HG03354 (cell line): ENCODE results near the gene PXN.
"Not testable (repeated sequence)": the region's sequence is repeated elsewhere in the genome, so short reads cannot be mapped to it uniquely, and the experiment has no call there.

Source experiments
- ATAC-seq: cut with Tn5 transposase; IDR thresholded peaks from one replicate; pipeline ENCODE4 v1.9.1; 2021; ENCODE audit warnings: mild to moderate bottlenecking; ENCODE audit not compliant: unreplicated experiment, poor library complexity, severe bottlenecking

The PXN gene

DNA sequence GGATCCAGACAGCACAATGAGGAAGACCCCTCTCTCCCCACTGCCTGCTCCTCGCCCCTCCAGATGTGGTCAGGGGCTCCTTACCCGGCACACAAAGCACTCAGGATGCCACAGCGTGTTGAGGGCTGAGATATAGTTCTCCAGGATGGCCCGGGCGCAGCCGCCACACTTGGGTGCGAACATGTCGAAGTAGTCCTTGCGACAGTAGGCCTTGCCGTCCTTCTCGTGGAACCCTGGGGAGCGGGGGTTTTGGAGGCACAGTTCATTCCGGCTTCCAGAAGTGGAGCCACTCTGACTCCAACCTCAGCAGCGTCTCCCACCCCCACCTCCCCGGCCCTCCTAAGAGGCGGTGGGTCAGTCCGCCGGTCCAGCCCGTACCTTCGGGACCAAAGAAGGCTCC is 51.8 kb downstream of the PXN start:
- ATAC-seq = no peak

GRCh38 chr12:120213182-120213581 is 52.3 kb downstream of the PXN start:
- ATAC-seq = not testable (repeated sequence)

DNA sequence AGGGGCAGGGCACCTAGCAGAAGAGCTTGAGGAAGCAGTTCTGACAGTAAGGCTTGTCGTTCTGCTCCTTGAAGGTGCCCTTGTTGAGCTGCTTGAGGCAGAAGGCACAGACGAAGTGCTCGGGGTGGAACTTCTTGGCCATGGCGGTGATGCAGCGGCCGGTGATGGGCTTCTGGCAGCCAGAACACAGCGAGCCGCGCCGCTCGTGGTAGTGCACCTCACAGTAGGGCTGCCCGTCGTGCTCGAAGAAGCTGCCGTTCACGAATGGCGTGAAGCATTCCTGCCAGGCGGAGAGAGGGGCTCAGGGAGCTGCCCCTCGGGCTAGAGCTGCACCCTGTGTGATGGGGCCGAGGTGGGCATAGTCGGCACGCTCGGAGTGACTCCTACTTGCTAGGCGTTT is 53.2 kb downstream of the PXN start:
- ATAC-seq = no peak

DNA sequence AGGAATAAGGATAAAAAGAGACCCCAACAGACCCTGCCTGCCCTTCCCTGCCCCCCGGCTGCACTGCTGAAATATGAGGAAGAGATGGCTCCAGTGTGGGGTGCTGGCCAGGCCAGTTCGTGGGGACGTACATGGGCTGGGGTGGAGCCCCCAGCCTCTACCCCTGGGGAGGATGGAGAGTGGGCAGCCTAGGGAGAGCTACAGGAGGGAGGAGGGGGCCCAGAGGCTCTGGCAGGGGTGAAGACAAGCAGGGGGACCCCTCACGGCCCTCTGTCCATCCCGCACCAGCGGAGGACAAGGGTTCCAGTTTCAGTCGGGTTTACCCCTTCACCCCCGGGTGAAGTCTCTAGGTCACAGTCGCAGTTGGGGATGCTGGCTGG is 53.6 kb downstream of the PXN start:
- no peak for ATAC-seq

- ATAC-seq = no peak
Observed at GRCh38 chr12:120211243-120211903, 54.2 kb downstream of the PXN start.

DNA sequence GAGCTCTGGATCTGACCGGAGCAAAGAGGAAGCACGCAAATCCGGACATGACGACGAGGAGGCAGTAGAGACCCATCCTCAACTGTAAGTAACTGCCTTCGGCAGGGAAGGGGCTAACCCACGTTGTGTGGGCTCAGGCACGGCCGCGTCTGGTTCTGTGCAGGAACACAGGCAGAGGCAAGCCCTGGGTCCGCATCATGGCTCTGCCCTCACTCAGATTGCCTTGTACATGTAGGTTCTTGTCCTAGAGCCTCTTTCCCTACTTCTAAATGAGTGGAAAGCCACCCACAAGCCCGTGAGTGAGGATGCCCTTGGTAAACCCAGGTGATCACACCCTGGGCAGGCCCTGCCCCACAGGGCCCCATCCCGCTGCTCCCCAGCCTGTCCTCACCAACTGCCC is 55.7 kb downstream of the PXN start:
- ATAC-seq = no peak

GRCh38 chr12:120207227-120207626 is 58.3 kb downstream of the PXN start:
- no peak for ATAC-seq

GRCh38 chr12:120206781-120207180 is 58.7 kb downstream of the PXN start:
- not testable (repeated sequence) for ATAC-seq

GRCh38 chr12:120206228-120206627 is 59.3 kb downstream of the PXN start:
- ATAC-seq = no peak

GRCh38 chr12:120204171-120204570 is 61.4 kb downstream of the PXN start:
- ATAC-seq = no peak

- ATAC-seq = no peak
Observed at GRCh38 chr12:120200364-120200800, 65.1 kb downstream of the PXN start.

DNA sequence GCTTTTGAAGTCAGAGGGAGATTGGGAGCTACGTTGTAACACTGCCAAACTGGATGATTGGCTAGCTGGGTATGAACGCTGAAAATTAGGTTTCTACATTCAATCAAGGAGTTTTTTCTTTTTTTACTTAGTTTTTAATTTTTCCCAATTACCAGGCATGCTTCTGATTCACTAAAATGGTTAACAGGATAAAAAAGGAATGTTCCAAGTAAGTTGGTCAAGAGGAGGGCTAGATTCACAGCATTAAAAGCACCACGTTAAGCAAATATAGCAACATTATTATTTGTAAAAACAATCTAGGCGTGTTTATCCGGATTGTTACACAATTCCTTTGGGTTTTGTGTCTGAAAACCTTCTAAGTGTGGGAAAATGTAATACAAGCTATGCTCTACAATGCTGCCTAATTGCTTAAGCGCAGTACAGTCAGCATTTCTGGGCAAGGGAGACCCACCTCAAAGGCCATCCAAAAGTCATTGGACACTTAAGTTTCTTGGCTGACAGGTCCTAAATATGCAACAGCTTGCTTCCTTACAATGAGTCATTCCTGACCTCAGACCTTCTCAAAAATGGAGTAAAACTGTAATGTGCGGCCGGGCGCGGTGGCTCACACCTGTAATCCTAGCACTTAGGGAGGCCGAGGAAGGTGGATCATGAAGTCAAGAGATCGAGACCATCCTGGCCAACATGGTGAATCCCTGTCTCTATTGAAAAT is 65.8 kb downstream of the PXN start:
- ATAC-seq = no peak

GRCh38 chr12:120199025-120199424 is 66.5 kb downstream of the PXN start:
- no peak for ATAC-seq

GRCh38 chr12:120197542-120197887 is 68.0 kb downstream of the PXN start:
- no peak for ATAC-seq

- not testable (repeated sequence) for ATAC-seq
Observed at GRCh38 chr12:120196817-120197541, 68.6 kb downstream of the PXN start.

DNA sequence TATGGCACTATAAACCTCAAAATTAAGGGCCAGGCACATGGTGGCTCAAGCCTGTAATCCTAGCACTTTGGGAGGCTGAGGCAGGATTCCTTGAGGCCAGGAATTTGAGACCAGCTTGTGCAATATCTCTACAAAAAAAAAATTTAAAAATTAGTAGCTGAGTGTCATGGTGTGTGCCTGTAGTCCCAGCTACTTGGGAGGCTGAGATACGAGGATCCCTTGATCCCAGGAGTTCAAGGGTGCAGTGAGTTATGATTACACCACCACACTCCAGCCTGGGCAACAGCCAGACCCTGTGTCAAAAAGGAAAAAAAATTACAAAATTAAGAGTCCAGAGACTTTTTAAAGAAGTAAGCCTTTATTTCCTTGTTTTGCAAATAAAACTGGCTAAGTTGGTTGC is 69.2 kb downstream of the PXN start:
- ATAC-seq = no peak

DNA sequence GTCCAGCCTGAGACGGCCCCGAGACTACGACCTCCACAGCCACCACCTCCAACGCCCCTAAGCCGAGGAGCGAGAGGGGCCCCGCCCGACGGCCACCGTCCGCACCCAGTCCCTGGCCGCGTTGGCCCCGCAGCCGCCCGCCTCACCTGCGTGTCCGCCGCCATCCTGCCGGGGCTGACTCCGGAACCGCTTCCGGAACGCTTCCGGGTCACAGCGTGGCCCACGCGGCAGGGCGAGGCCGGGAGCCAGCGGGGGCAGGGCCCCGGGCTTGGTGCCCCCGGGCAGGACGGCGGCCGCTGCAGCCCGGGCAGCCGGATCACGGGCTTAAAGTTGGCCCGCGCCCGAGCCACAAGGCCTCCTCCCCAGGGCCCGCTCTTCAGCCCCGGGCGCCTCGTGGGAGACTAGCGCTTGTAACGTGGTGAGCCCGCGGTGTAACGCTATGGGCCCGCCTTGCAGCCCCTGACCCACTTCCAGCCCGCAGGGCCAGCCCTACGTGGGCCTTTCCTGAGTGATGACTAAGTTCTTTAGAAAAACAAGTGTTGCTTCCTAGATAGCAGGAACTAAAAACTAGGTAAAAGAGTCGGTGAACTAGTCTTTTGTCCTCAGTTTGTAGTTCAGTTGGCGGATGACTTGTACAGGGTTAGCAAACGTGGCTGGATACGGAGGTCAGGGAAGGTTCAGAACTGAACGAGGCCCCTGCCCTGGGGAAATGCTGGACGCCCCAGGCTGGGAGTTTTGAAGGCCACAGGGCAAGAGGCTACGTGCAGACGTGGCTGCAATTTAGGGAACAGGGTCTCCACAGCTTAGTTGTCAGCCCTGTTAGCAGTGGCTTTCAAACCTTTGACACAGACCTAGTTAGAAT is 70.8 kb downstream of the PXN start, which contains the start of gene GCN1:
TSS of gene GCN1 (minus strand) at position 182 of the 862 bp plus-strand sequence. CDS start at position 164, 18 bp downstream.
- ATAC-seq = peak; percentile 82

DNA sequence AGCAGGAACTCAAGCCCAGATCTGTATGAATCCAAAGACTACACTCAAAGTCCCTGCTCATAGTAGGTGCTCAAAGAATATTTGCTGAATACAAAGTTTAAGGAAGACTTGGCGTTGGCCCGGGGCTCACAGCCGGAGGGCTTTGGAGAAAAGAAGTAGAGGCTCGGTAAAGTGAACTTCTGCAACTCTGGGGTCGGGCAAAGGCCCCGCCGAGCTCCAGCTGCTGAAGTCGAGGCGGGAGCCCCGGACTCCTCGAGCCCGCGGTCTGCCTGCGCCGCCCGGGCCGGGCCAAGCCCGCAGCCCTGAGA is 71.3 kb downstream of the PXN start:
- ATAC-seq = peak; percentile 42

DNA sequence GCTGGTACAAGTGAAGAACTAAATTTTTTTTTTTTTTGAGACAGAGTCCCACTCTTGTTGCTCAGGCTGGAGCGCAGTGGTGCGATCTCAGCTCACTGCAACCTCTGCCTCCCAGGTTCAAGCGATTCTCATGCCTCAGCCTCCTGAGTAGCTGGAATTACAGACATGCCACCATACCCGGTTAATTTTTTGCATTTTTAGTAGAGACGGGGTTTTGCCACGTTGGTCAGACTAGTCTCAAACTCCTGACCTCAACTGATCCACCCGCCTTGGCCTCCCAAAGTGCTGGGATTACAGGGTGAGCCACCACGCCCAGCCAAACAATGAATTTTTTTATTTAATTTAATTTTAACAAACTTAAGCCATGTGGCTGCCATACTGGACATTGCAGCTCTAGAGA is 72.2 kb downstream of the PXN start:
- ATAC-seq = not testable (repeated sequence)

- ATAC-seq = no peak
Observed at GRCh38 chr12:120190985-120191480, 74.5 kb downstream of the PXN start.
